Suprapubic skin (tissue), 4 donors: ENCODE measurements around the gene TXNL4A.
"Not testable (repeated sequence)": the region's sequence is repeated elsewhere in the genome, so short reads cannot be mapped to it uniquely, and the experiment has no call there.

Experiments
- CTCF ChIP-seq, 2 donors: fragments of 200-600 bp in 1 of 2; fragments of 450-650 bp in 1 of 2; sonication (generic) in 1 of 2; IDR thresholded peaks; one replicate each; pipeline ENCODE4 v1.5.1; 2016 to 2019; ENCODE audit warnings: antibody characterized with exemption in 2 of 2, mild to moderate bottlenecking in 1 of 2, moderate library complexity in 1 of 2
- EP300 ChIP-seq: sonication (generic); formaldehyde crosslinking; IDR thresholded peaks from one replicate; pipeline ENCODE4 v1.6.1; 2017; ENCODE audit warnings: antibody characterized with exemption
- POLR2A ChIP-seq, 2 donors: fragments of 450-650 bp; IDR thresholded peaks; one replicate each; pipeline ENCODE4 v1.6.1; 2017; ENCODE audit warnings: antibody characterized with exemption in 2 of 2, mild to moderate bottlenecking in 2 of 2, moderate library complexity in 2 of 2
- POLR2AphosphoS5 ChIP-seq, 3 donors: sonication (generic); formaldehyde crosslinking; IDR thresholded peaks; one replicate each; pipeline ENCODE4 v1.6.1; 2017; ENCODE audit warnings: antibody characterized with exemption in 3 of 3

GRCh38 chr18:79999701-80000100, 11.3 kb upstream of the TXNL4A start:
- TF ChIP-seq CTCF (IDR thresholded peaks at IDR 0.05); POLR2A (IDR thresholded peaks at IDR 0.05); POLR2AphosphoS5 (IDR thresholded peaks at IDR 0.05); EP300: not testable (repeated sequence)
